NCI-H345 treated with DMSO at 0.1 percent for 48 hours (cell line): ENCODE data around the gene ANGEL1.

Experiments
- DNase-seq: peaks from one replicate; lab custom pipeline; 2025; ENCODE audit not compliant: unreplicated experiment; lab: John Stamatoyannopoulos, UW

Gene ANGEL1

GRCh38 chr14:76780360-76780759 lies 32.3 kb downstream of the ANGEL1 start:
- DNase-seq = no peak

DNA sequence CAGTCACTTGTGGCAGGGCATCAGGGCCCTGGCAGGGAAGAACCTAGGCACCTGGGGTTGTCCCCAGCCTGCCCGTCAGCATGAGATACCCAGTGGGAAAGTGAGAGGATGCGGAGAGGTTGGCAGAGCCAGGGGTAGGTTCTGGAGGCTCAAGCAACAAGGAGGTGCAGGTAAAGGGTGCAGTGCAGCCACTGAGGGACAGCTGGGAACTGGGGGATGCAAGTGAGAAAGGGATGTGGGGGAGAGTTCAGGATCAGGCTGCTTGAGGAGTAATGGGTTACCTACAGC lies 32.7 kb downstream of the ANGEL1 start:
- DNase-seq = no peak

GRCh38 chr14:76779221-76780057 lies 33.2 kb downstream of the ANGEL1 start:
- DNase-seq = no peak

GRCh38 chr14:76778546-76779215 lies 34.0 kb downstream of the ANGEL1 start:
- no peak for DNase-seq

- DNase-seq = no peak
These were observed 35.0 kb downstream of the ANGEL1 start for GRCh38 chr14:76777721-76778120.

DNA sequence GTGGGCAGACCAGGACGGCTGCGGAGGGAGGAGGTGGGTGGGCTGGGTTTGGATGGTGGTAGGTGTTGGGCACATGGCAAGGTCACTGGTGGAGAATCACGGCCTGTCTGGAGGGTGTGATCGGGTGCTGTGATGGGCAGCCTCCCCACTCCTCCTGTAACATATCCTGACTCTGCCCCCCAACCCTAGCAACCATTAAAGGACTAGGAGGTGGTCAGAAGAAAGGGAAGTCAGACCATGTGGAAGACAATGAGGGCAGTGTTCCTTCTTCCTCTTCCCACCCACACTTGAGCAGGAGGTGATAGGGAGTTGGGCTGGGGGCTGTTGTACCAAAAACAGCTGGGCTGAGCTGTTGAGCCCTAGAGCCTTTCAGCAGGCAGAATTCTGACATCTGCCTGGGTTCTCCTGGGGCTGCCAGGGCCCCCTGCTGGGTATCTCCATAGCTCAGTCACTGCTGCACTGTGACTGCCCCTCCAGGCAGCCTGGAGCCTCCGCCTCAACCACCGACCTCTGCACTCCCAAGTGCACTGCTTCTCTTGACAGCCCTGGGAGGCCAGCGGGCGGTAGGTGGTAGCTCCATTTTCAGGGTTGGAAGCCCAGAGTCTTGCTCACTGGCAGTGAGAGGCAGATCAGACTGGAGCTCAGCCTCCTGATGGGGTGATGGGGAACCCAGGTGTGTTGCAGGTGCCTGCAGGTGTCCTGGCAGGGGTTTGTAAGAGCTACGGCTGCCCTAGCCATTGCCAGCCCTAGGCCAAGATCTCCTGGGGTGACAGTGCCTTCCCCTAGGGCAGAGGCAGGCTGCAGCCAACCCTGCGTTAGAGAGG lies 36.0 kb downstream of the ANGEL1 start:
- no peak for DNase-seq

- DNase-seq = no peak
These were observed 36.8 kb downstream of the ANGEL1 start for GRCh38 chr14:76775695-76776427.

DNA sequence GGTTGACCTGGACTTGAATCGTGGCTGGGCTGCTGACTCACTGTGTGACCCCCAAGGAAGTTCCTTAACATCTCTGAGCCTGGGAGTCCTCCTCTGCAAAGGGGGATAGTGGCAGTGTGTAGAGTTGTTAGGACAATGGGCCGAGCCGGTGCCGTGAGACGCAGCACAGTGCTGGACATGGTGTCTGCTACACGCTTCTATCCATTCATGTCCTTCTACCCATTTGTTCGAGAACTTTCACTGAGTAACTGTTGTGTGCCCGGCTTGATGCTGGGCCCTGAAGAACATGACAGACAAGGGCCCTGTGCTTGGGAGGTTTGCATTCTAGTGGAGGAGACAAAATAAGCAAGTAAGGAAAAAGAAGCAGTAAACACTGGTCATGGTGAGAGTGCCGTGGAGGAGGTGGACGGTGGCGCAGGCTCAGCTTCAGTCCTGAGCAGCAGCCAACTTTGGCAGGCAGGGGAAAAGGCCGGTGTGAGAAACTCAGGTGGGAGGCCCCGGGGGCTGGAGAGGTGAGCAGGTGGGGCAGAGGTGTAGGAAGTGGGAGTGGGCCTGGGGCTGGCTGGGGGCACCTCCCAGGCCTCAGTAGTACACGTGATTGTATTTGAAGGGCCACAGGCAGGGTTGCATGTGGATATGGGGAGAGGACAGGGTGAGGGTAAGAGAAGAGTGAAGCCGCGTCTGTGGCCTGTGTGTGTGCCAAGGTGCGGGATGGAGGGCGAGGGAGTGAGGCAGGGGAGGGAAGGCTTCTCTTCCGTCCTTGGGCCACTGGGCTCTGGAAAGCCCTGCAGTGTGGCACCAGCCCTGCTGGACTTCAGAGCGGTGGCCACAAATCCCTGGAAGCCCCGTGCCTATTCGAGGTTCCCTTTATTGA lies 37.6 kb downstream of the ANGEL1 start:
- DNase-seq = no peak

DNA sequence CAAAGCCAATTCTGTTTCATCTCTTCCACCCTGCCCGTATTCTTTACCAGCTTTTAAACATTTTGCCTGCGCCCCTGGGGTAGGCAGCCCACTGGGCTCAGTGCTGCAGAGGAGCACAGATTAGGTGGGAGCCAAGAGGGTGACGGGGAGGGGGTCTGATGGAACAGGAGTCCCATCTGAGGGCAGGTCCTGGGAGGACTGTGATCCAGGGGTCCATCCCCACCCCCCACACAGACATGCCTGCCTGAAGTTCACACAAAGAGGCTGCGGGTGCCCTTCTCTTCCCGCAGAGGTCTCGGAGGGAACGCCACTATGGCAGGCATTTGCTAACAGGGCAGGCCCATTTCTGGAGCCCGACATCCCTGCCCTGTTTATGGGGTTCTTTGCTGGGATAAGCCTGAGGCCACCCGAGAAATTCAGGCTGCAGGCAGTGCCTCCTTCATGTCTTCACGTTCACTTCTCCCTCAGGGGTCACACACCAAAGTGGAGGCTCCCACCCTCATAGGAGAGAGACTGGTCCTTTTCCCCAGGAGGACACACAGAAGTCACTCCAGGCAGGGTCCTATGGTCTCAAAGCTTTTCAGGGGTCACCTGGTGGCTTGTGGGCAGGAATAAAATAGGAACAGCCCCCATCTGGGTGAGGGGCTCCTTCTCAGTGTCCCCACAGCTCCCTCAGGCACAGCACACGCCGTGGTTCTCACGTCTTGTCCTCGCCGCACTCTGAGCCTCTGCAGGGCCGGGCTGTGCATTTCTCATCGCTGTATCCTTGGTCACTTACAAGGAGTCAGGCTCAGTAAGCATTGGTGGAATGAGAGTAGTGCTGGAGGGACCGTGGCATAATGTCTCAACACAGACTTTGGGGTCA lies 38.5 kb downstream of the ANGEL1 start:
- DNase-seq = no peak

- DNase-seq = no peak
These were observed 39.3 kb downstream of the ANGEL1 start for GRCh38 chr14:76773188-76773885.

- DNase-seq = no peak
These were observed 40.1 kb downstream of the ANGEL1 start for GRCh38 chr14:76772300-76773187.

DNA sequence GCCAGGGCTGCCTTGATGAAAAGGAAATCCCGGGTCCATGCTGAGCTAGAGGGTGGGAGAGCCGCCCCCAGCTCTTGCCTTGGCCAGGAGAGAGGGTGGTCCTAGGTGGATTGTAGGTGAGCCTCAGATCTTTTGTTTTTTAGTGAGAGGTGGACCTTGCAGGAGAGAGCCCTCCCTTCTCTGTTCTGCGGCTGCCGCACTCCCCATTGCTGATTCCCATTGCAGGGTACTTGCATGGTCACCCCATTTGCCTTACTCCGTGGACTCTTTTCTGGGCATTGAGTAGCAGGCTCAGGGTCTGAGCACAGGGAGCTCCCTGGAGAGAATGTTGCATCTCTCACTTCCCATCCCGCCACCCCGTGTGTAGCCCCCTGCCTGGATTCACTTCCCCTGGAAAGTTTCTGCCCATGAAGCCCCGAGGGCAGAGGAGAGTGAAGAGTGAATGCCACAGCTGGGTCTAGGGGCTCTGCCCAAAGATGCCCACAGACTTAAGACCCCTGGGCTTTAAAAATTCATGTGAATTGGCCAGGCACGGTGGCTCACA lies 41.2 kb downstream of the ANGEL1 start:
- DNase-seq = no peak

GRCh38 chr14:76770521-76771436 lies 41.9 kb downstream of the ANGEL1 start:
- DNase-seq = no peak

DNA sequence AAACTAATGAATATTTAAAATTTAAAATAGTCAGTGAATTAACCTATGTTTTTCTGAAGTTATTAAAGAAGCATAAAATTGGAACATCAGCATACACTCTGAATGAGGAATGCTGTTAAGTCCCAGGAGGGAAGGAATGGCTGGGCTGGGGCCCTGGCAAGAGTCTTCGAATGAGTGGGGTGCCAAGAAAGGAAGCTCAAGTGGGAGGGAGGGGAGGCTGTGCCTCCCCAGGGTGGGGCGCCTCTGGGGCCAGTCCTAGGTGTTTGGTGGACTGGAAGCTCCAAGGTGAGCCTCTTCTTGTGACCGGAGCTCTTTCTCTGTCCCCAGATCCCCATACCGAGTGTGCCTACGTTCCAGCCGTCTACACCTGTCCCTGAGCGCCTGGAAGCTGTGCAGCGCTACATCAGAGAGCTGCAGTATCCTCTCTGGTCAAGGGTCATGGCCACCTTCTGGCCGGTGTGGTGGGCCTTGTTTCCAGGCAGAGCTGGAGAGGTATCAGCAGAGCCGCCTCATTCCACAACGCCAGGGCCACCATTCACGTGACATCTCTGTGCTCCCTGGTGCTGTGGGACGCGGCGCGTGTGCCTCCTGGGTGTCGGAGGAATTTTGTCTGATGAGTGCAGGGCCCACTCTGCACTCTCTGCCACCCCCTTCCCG lies 42.9 kb downstream of the ANGEL1 start:
- DNase-seq = no peak

- DNase-seq = no peak
These were observed 43.8 kb downstream of the ANGEL1 start for GRCh38 chr14:76768671-76769500.
